Epithelial cell of proximal tubule (primary cell): ENCODE data around the gene NOX4. TPM values are rescaled to one million over a fixed set of nuclear protein-coding genes. Genes with fewer than 3 reads are reported as not detected.
"Not testable (repeated sequence)": the region's sequence is repeated elsewhere in the genome, so short reads cannot be mapped to it uniquely, and the experiment has no call there.

Source experiments
- DNase-seq: peaks from one replicate; pipeline ENCODE4 v3.0.0-alpha.2; 2011; ENCODE audit warnings: low read depth
- H3K4me3 ChIP-seq: 2 replicates; pipeline ENCODE4 v1.5.1; 2011; ENCODE audit warnings: low read depth, mild to moderate bottlenecking, low read length
- CTCF ChIP-seq: conservative IDR thresholded peaks from 2 replicates; pipeline ENCODE4 v1.5.1; 2012; ENCODE audit warnings: low read depth, mild to moderate bottlenecking, low read length
- total RNA-seq: library from RNA; depleted of rRNA; stranded (reverse); fragments of >200 nt; gene quantifications from 2 replicates; pipeline ENCODE4 v1.2.3, GENCODE V29; 2015

The NOX4 gene
- total RNA-seq, 1 donor from 2014 or later, result 11.6 TPM

GRCh38 chr11:89381094-89381493, 110.1 kb downstream of the NOX4 start:
- DNase-seq, result peak; percentile 89
- H3K4me3 ChIP-seq, result no peak overlapping the region
- TF ChIP-seq CTCF, result no peak

GRCh38 chr11:89379976-89380771, 111.0 kb downstream of the NOX4 start:
- not testable (repeated sequence) for H3K4me3 ChIP-seq
- DNase-seq, result peak; percentile 27

GRCh38 chr11:89378986-89379385, 112.2 kb downstream of the NOX4 start:
- not testable (repeated sequence) for DNase-seq, H3K4me3 ChIP-seq

- DNase-seq, result peak; percentile 47
- not testable (repeated sequence) for H3K4me3 ChIP-seq
Observed at GRCh38 chr11:89369356-89369755, 121.8 kb downstream of the NOX4 start.

GRCh38 chr11:89364856-89365255, 126.3 kb downstream of the NOX4 start:
- not testable (repeated sequence) for DNase-seq, H3K4me3 ChIP-seq

GRCh38 chr11:89361734-89362133, 129.4 kb downstream of the NOX4 start:
- H3K4me3 ChIP-seq, result no peak overlapping the region
- no peak for TF ChIP-seq CTCF
- no peak for DNase-seq

GRCh38 chr11:89359208-89359607, 132.0 kb downstream of the NOX4 start:
- not testable (repeated sequence) for DNase-seq, H3K4me3 ChIP-seq

GRCh38 chr11:89358761-89359160, 132.4 kb downstream of the NOX4 start:
- no peak for DNase-seq
- H3K4me3 ChIP-seq, result no peak overlapping the region
- TF ChIP-seq CTCF, result no peak

GRCh38 chr11:89355646-89356045, 135.5 kb downstream of the NOX4 start:
- TF ChIP-seq CTCF, result no peak
- no peak overlapping the region for H3K4me3 ChIP-seq
- no peak for DNase-seq

GRCh38 chr11:89354513-89354912, 136.7 kb downstream of the NOX4 start:
- not testable (repeated sequence) for DNase-seq, H3K4me3 ChIP-seq
